HL-60 (cell line): Measurements from ENCODE around the gene CRYZ.

Experiments
- DNase-seq, 2 experiments: peaks; one replicate each; pipeline ENCODE4 v3.0.0-alpha.2; 2010 to 2020; ENCODE audit warnings: low read depth in 1 of 2, low spot score in 1 of 2
- H3K27ac ChIP-seq: fragments of 250-450 bp; sonication (Bioruptor Pico); replicated peaks from 2 replicates; pipeline ENCODE4 v1.5.1; 2020; ENCODE audit warnings: mild to moderate bottlenecking, moderate library complexity
- H3K27me3 ChIP-seq: fragments of 250-450 bp; sonication (Bioruptor Pico); 2 replicates; pipeline ENCODE4 v1.5.1; 2021; ENCODE audit warnings: mild to moderate bottlenecking, moderate library complexity; ENCODE audit not compliant: insufficient read depth, poor library complexity, severe bottlenecking
- H3K4me3 ChIP-seq: replicated peaks from 2 replicates; pipeline ENCODE4 v1.5.1; 2011; ENCODE audit warnings: mild to moderate bottlenecking, control low read depth, low read length; ENCODE audit not compliant: insufficient read depth
- CTCF ChIP-seq: IDR thresholded peaks from one replicate; pipeline ENCODE4 v1.5.1; 2011; ENCODE audit warnings: low read length, control low read depth, inconsistent platforms; ENCODE audit not compliant: insufficient read depth
- GABPA ChIP-seq: IDR thresholded peaks from 2 replicates; pipeline ENCODE4 v1.6.1; 2012; ENCODE audit warnings: low read depth
- POLR2AphosphoS5 ChIP-seq: IDR thresholded peaks from 2 replicates; pipeline ENCODE4 v1.6.1; 2012; ENCODE audit warnings: low read depth
- REST ChIP-seq: IDR thresholded peaks from 2 replicates; pipeline ENCODE4 v1.6.1; 2012; ENCODE audit warnings: low read depth; ENCODE audit not compliant: insufficient replicate concordance
- SPI1 ChIP-seq: IDR thresholded peaks from 2 replicates; pipeline ENCODE4 v1.6.1; 2012; ENCODE audit warnings: low read depth, mild to moderate bottlenecking, borderline replicate concordance

CRYZ gene

DNA sequence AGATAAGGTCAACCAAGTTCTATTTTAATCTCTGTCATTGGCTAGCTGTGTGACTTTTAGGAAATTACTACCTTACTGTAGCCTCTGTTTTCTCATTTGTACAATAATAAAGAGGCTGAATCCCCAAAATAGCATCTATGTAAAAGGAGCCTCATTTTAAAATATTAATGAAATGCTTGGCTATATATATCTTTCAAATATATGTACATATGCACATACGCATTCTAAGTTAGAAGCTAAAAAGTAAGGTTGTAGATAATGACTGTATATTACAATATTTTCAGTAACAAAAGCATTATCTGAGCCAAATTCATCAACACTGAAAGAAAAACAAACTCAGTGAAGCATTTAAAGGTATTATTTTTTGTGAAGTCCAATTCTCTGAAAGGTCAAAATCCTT, 44.7 kb upstream of the CRYZ start:
- Histone ChIP-seq H3K4me3 (no peak overlapping the region), H3K27me3 (no peaks in the 10 kb centered on the region), H3K27ac (no peak overlapping the region)
- no peak for DNase-seq
- no peak for TF ChIP-seq SPI1
- TF ChIP-seq CTCF: no peak
- TF ChIP-seq POLR2AphosphoS5: no peak
- no peak for TF ChIP-seq GABPA
- TF ChIP-seq REST: no peak

- Histone ChIP-seq H3K4me3 (no peak overlapping the region), H3K27me3 (no peaks in the 10 kb centered on the region), H3K27ac (no peak overlapping the region)
- no peak for DNase-seq
- TF ChIP-seq CTCF (no peak), SPI1 (no peak), GABPA (no peak), REST (no peak), POLR2AphosphoS5 (no peak)
These were observed 42.9 kb upstream of the CRYZ start for GRCh38 chr1:74775735-74776134.

GRCh38 chr1:74773582-74773981, 40.7 kb upstream of the CRYZ start:
- TF ChIP-seq CTCF (no peak), GABPA (no peak), POLR2AphosphoS5 (no peak), REST (no peak), SPI1 (no peak)
- DNase-seq: no peak
- Histone ChIP-seq H3K27me3 (no peaks in the 10 kb centered on the region), H3K27ac (no peak overlapping the region), H3K4me3 (no peak overlapping the region)
